Epithelial cell of esophagus (primary cell): ENCODE results near the gene ZKSCAN1.
A peak's percentile ranks its signal among the peaks of the same experiment; 100 is the strongest.

Experiments used
- DNase-seq: peaks from one replicate; pipeline ENCODE4 v3.0.0; 2010; ENCODE audit warnings: low read depth
- H3K4me3 ChIP-seq: 2 replicates; pipeline ENCODE4 v1.5.1; 2011; ENCODE audit warnings: mild to moderate bottlenecking, low read length, control low read depth
- CTCF ChIP-seq: IDR thresholded peaks from 2 replicates; pipeline ENCODE4 v1.5.1; 2011; ENCODE audit warnings: low read depth, mild to moderate bottlenecking, low read length, control low read depth, inconsistent platforms; ENCODE audit not compliant: insufficient read depth; ENCODE audit errors: missing control alignments

ZKSCAN1 gene

GRCh38 chr7:100027197-100027596 lies 11.8 kb downstream of the ZKSCAN1 start:
- no peak overlapping the region for H3K4me3 ChIP-seq
- DNase-seq = no peak
- TF ChIP-seq CTCF = no peak

GRCh38 chr7:100029596-100029995 lies 14.2 kb downstream of the ZKSCAN1 start:
- peak; percentile 84 for DNase-seq
- H3K4me3 ChIP-seq = no peak overlapping the region
- no peak for TF ChIP-seq CTCF

GRCh38 chr7:100033526-100033925 lies 18.1 kb downstream of the ZKSCAN1 start:
- no peak for TF ChIP-seq CTCF

GRCh38 chr7:100034871-100035510 lies 19.6 kb downstream of the ZKSCAN1 start:
- no peak overlapping the region for H3K4me3 ChIP-seq
- no peak for TF ChIP-seq CTCF
- DNase-seq = peak; percentile 30

More at GRCh38 chr7:100033526-100033925, 18.1 kb downstream of the ZKSCAN1 start:
- H3K4me3 ChIP-seq = no peak overlapping the region
- DNase-seq = no peak

- H3K4me3 ChIP-seq = no peak overlapping the region
- no peak for TF ChIP-seq CTCF
- DNase-seq = no peak
Measured at GRCh38 chr7:100035876-100036275, 20.5 kb downstream of the ZKSCAN1 start.

GRCh38 chr7:100038326-100038725 lies 22.9 kb downstream of the ZKSCAN1 start:
- no peak for TF ChIP-seq CTCF
- no peak overlapping the region for H3K4me3 ChIP-seq
- DNase-seq = no peak

GRCh38 chr7:100040575-100040974 lies 25.2 kb downstream of the ZKSCAN1 start:
- TF ChIP-seq CTCF = no peak
- DNase-seq = no peak

More at GRCh38 chr7:100040575-100040974, 25.2 kb downstream of the ZKSCAN1 start:
- no peak overlapping the region for H3K4me3 ChIP-seq
